Psoas muscle (tissue), 8 donors: ENCODE data around the gene C1orf50. TPM values are rescaled to one million over a fixed set of nuclear protein-coding genes. Genes with fewer than 3 reads are reported as not detected.

Experiments
- ATAC-seq, 4 donors: fragments of 200-7000 bp; cut with Tn5 transposase; one replicate each; pipeline ENCODE4 v1.9.1; 2020; ENCODE audit warnings: moderate library complexity in 3 of 4, mild to moderate bottlenecking in 2 of 4
- DNase-seq, 2 donors: peaks; one replicate each; pipeline ENCODE4 v3.0.0-alpha.2; 2020
- H3K27ac ChIP-seq: fragments of 200-600 bp; one replicate; pipeline ENCODE4 v1.8.0; 2022
- H3K27me3 ChIP-seq, 3 donors: fragments of 200-600 bp in 1 of 3; one replicate each; pipeline versions ENCODE4 v1.6.1 to v1.8.0; 2013 to 2022; ENCODE audit warnings: low read length in 2 of 3, mild to moderate bottlenecking in 2 of 3, moderate library complexity in 1 of 3; ENCODE audit not compliant: insufficient read depth in 3 of 3
- H3K36me3 ChIP-seq, 2 donors: fragments of 200-600 bp in 1 of 2; one replicate each; pipeline versions ENCODE4 v1.6.1 to v1.8.0; 2013 to 2022; ENCODE audit warnings: low read depth in 1 of 2, mild to moderate bottlenecking in 1 of 2, moderate library complexity in 1 of 2; ENCODE audit not compliant: insufficient read depth in 1 of 2
- H3K4me1 ChIP-seq: fragments of 200-600 bp; one replicate; pipeline ENCODE4 v1.8.0; 2022
- H3K4me3 ChIP-seq: fragments of 200-600 bp; one replicate; pipeline ENCODE4 v1.8.0; 2022; ENCODE audit warnings: mild to moderate bottlenecking
- H3K9me3 ChIP-seq: fragments of 200-600 bp; one replicate; pipeline ENCODE4 v1.8.0; 2022
- CTCF ChIP-seq: fragments of 200-600 bp; IDR thresholded peaks from one replicate; pipeline ENCODE4 v1.8.0; 2022; ENCODE audit warnings: antibody characterized with exemption
- WGBS, 3 donors: extraction: QIAGEN DNeasy Blood & Tissue Kit; methylation state at CpG; one replicate each; pipeline versions ENCODE4 v1.1.6 to v1.1.7; 2013; 5-methylcytosine and 5-hydroxymethylcytosine counted together
- intact Hi-C, 2 donors: fragments of 100-400 bp; cut with DNase I; formaldehyde crosslinking; loops; one replicate each; pipeline versions ENCODE4 v1.11.0 to v1.14.2; 2022
- polyA plus RNA-seq, 3 donors: library from polyadenylated mRNA; stranded (reverse); fragments of 200-250 nt; gene quantifications; one replicate each; pipeline ENCODE4 v1.2.3, GENCODE V29; 2013
- total RNA-seq, 4 donors: library from RNA; stranded (reverse); fragmentation: NEBNext Ultra II Directional in 2 of 4; extraction: Animal tissue kit (Norgen Biotek cat#: 25700) in 2 of 4; gene quantifications; one replicate each; pipeline versions ENCODE4 v1.2.1 to v1.2.4, GENCODE V29; 2021 to 2023
- donor health status: healthy with polysubstance abuse.
- donor health status: DM: no; HTN: no; CAD: no; lungs with moderate emphysema.
- donor health status: Bipolar disorder and iron deficiency.
- donor health status: healthy.
- donor health status: DM: yes; HTN: yes; CAD: no.
- donor health status: DM: no; HTN: no; CAD: no.
- donor health status: DM: no; HTN: no; CAD: no.
- donor health status: DM: yes; HTN: yes; CAD: no.

C1orf50 gene
- total and polyA plus RNA-seq, 7 donors: 2.5 to 10.2 (median 7.5) TPM

- Histone ChIP-seq H3K36me3 (no peaks in the 10 kb centered on the region), H3K27me3 (peaks cover 0 to 3% (median 0%) of the 10 kb centered on the region in 3 donors), H3K4me1 (no peaks in the 10 kb centered on the region), H3K4me3 (no peak overlapping the region), H3K9me3 (no peaks in the 10 kb centered on the region), H3K27ac (no peak overlapping the region)
- ATAC-seq: no peak
- no peak for TF ChIP-seq CTCF
- intact Hi-C loops: no loop called here
- WGBS, 3 donors: 83 to 89% (median 86%) methylated on average over 3 of the region's 3 CpGs
- no peak for DNase-seq
Measured at GRCh38 chr1:42730002-42730401, 37.0 kb upstream of the C1orf50 start.

GRCh38 chr1:42730988-42731387 lies 36.1 kb upstream of the C1orf50 start:
- 71 to 81% (median 80%) methylated on average over 4 of the region's 4 CpGs for WGBS, 3 donors
- peaks cover 0 to 3% (median 0%) of the 10 kb centered on the region in 3 donors for H3K27me3 ChIP-seq
- no peak overlapping the region for H3K27ac ChIP-seq
- DNase-seq (no peak), ATAC-seq (no peak)
- H3K4me3 ChIP-seq: no peak overlapping the region
- no peaks in the 10 kb centered on the region for H3K9me3 ChIP-seq
- no peak for TF ChIP-seq CTCF
- no peaks in the 10 kb centered on the region for H3K4me1 ChIP-seq
- intact Hi-C loops: no loop called here
- no peaks in the 10 kb centered on the region for H3K36me3 ChIP-seq

- Histone ChIP-seq H3K27me3 (peaks cover 0 to 3% (median 0%) of the 10 kb centered on the region in 3 donors), H3K4me1 (no peaks in the 10 kb centered on the region), H3K36me3 (no peaks in the 10 kb centered on the region), H3K27ac (no peak overlapping the region), H3K4me3 (no peak overlapping the region), H3K9me3 (no peaks in the 10 kb centered on the region)
- WGBS, 3 donors: 75 to 84% (median 80%) methylated on average over 3 of the region's 3 CpGs
- TF ChIP-seq CTCF: no peak
- DNase-seq (no peak), ATAC-seq (no peak)
- intact Hi-C loops: no loop called here
Measured at GRCh38 chr1:42731585-42731984, 35.5 kb upstream of the C1orf50 start.

- Histone ChIP-seq H3K4me1 (no peaks in the 10 kb centered on the region), H3K9me3 (no peaks in the 10 kb centered on the region), H3K27ac (no peak overlapping the region), H3K27me3 (peaks cover 0 to 3% (median 0%) of the 10 kb centered on the region in 3 donors), H3K4me3 (no peak overlapping the region), H3K36me3 (no peaks in the 10 kb centered on the region)
- TF ChIP-seq CTCF: no peak
- intact Hi-C loops: no loop called here
- ATAC-seq (no peak), DNase-seq (no peak)
- 70 to 73% (median 73%) methylated on average over 10 of the region's 10 CpGs for WGBS, 3 donors
Measured at GRCh38 chr1:42732126-42732680, 34.8 kb upstream of the C1orf50 start.
